HG03520 (cell line): ENCODE data around the gene HTR7.
"Not testable (repeated sequence)": the region's sequence is repeated elsewhere in the genome, so short reads cannot be mapped to it uniquely, and the experiment has no call there.

Experiments
- ATAC-seq: cut with Tn5 transposase; IDR thresholded peaks from one replicate; pipeline ENCODE4 v1.9.1; 2021; ENCODE audit warnings: mild to moderate bottlenecking, moderate library complexity; ENCODE audit not compliant: unreplicated experiment

HTR7 gene

DNA sequence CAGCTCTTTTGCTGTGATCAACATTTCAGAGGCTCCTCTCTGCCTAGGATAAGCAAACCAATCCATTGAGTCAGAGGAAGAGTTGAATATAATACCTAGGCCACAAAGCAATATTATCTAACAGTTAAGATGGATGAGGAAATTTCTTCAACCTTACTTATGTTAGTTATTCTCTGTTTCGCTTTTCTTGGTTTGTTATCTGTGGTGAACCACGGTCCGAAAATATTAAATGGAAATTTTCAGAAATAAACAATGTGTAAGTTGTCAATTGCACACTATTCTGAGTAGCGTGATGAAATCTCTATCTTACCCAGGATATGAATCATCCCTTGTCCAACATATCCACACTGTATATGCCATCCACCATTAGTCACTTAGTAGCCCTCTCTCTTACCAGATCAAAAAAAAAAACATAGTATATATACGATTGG, 1.5 kb upstream of the HTR7 start:
- no peak for ATAC-seq

DNA sequence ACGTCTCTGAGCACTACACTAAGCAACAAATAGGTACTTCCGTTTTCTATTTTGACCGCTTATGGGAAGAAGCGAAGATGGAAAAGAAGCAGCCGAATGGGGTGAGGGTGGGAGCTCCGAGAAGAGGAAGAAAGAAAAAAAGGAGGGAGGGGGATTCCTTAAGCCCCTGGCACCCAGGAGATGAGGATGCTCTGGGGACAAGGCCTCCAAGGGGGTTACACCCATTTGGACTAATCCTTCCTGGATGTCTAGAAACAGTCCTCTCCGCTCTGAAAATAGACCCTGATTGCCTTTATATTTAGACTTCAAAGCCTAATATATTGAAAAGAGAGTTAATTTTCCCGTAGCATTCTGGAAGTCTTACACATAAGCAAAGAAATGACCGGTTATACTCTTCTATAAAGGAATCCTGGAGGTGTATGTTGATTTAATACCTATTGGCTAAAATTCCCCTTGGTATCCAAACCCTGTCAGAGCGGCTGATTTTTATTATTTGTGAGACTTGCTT, 676 bp upstream of the HTR7 start:
- ATAC-seq = no peak

DNA sequence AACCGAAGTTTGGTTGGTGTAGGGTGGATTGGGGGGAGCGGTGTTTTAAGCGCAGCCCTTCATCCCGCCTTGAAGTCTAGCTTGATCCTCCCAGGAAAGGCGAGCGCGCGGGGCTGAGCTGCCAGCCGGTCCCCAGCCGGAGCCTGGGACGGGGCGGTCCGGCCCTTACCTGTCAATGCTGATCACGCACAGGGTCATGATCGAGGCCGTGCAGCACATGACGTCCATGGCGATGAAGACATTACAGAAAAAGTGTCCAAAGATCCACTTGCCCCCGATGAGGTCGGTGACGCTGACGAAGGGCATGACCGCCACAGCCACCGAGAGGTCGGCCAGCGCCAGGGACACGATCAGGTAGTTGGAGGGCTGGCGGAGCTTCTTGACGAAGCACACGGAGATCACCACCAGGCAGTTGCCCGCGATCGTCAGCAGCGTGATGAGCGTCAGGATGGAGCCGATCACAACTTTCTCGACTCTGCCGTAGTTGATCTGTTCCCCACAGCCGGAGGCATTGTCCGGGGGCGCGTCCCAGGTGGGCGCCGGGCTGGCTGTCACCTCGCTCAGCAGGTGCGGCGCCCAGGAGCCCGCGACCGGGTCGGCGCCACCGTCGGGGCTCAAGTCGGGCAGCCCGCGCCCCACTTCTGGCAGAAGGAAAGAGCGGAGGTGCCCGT, 740 bp downstream of the HTR7 start:
- peak; percentile 17 for ATAC-seq

DNA sequence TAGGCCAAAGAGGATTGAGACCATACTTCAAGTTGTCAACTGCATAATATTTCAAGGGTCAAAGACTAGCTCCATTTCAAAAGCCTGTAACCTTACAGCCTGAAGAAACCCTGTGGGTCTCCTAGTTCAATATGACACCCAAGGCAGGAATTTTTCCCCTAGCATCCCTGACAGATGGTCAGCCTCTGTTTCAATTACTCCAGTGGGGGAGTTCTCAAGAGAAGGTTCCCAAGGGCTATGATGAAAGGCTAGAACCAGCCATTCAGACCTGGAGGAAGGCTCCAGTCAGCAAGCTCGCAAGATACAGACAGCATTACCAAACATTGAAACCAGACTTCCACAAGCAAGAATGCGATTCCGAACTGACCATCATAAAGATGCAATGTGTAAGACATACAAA, 1.6 kb downstream of the HTR7 start:
- no peak for ATAC-seq

DNA sequence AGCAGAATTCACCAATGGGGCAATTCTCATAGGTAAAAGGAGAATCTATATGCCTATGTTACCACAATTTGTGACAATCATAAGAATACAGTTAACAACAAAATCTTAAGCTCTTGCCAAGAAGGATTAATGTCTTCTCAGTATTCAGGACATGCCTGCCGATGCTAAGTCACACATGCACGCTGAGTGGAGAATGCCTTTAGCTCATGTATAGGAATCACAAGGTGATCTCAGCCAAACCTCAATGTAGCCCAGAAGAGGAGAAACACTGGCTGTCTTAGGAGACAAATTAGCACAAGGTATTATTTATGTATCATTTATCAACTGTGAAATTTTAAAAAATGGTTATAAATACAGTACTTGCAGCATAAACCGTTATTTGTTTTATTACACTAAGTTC, 2.7 kb downstream of the HTR7 start:
- ATAC-seq = no peak

DNA sequence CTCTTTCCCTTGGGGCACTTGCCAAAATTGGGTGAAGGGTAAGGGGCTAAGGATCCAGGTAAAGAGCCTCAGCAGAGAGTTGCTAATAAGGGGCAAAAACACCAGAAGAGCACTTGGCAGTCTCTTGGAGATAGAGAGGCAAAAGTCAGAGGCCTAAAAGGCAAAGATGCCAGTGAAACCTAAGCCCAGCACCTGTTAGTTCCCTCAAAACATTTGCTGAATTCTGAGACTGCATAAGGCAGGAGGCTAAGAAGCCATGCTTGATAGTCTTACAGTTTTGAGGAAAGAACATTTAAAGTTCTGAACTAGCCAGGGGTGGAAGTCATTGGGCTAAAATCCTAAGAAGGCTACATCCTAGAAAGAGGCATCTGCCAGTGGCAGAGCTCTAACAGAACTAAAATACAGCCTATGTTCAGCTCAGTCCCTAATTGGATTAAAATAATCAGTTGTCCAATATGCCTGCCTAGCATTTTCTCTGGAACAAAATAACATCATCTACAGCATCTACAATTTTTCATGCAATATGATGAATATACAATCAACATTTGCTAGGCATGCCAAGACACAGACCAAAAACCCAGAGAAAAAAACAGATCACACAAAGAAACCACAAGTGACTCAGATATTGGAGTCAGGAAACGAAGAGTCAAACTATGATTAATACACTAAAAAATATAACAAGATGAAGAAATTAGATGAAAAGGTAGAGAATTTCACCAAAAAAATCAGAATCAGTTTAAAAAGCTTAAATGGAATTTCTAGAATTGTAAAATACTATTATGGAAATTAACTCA, 7.7 kb downstream of the HTR7 start:
- no peak for ATAC-seq

DNA sequence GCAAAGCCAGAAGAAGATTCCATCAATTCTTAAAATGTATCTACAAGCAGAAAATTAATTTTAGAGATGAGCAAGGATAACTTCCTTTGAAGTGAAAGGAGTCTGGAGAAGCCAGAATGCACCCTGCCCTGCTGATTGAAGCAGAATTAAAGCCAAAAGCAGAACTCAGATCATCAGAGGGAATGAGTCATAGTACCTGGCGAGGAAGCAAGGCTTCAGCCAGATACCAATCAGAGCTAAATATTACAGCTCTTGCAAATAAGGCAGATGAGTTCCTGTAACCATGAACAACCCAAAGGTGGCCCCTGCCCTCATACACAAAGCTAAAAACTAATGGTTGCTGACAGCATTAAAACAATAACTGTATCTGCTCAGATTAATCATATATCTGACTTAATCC, 10.4 kb downstream of the HTR7 start:
- ATAC-seq = no peak

DNA sequence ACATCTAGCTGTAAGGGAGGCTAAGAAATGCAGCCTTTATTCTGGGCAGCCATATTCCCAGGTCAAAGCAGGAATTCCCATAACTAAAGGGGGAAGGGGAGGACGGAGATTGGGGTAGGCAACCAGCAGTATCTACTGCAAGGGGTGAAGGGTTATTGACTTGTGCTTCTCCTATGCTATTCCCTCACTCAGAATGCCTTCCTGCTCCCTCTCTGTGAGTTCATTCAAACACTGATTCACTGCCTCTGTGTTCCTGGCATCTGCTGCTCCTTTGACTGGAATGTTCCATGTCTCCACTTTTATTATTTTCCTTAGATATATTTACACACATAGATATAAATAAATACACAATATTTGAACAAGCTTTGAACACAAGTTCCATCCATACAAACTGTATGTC, 11.1 kb downstream of the HTR7 start:
- ATAC-seq = no peak

DNA sequence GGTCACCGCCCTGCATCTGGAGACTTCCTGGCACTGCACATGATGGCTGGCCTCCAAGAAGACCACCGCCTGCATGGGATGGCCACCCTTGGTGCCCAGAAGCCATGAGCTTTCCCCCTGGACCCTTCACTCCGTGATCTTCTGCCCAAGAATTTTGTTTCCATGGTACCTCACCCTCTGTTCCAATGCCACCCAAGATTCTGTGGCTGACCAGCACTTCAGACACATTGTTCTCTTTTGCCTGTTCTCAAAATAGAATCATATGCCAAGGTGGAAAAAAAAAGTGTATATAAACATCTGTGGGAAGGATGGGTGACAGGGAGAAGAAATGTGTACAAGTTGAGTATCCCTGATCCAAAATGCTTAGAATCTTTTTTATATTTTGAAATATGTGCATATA, 12.1 kb downstream of the HTR7 start:
- ATAC-seq = no peak

DNA sequence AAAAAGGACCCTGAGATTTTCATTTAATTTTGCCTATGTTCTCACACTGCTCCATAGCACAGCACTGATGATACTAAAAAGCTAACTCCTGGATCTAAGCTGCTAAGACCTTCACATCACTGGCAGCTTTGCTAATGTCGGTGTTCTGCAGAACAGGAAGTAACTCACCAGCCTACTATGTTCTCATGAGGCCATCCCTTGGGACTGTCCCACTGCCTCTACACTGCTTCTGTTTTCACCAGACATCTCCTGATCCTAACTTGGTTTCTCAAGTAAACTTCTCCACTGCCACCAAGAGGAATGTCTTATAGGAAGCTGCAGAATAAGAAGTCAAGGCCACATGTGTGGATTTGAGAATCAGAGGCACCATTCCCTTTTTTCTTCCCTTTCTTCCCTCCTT, 15.1 kb downstream of the HTR7 start:
- ATAC-seq = no peak

DNA sequence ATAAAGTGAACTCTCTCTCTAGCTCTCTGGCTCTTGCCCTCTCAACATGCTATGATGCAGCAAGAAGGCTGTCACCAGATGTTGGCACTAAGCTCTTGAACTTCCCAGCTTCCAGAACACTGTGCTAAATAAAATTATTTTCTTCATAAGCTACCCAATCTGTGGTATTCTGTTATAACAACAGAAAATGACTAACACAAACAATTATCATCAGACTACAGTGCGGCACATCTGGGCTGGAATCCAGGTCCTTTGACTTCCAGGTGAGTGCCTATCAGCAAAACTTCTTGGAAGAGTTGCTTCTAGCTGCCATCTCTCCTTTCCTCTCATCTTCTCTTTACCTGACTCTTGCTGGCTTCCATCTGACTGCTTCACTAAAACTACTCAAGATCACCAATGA, 20.4 kb downstream of the HTR7 start:
- ATAC-seq = no peak

DNA sequence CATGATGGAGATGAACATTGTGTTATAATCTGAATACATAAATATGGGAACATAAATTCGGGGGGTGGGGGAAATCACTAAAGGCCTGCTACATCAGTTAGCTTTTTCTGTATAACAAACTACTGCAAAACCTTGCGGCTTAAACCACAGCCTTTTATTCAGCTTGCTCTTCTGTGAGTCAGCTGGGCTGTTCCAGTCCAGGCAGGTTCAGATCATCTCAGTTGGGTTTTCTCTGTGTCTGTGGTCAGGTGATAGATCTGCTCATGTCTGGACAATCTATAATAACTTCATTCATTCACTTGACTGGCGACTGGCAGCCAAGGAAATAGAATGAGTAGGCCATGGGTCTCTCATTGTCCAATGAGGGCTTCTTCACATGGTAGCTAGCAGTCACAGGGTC, 23.5 kb downstream of the HTR7 start:
- no peak for ATAC-seq

DNA sequence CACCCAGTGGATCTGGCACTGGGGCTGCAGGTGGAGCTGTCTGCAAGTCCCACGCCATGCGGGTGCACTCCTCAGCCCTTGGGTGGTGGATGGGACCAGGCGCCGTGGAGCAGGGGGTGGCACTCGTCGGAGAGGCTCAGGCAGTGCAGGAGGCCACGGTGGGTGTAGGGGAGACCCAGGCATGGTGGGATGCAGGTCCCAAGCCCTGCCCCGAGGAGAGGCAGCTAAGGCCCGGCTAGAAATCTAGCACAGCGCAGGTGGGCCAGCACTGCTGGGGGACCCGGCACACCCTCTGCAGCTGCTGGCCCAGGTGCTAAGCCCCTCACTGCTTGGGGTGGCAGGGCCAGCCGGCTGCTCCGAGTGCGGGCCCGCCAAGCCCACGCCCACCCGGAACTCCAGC, 25.7 kb downstream of the HTR7 start:
- no peak for ATAC-seq

DNA sequence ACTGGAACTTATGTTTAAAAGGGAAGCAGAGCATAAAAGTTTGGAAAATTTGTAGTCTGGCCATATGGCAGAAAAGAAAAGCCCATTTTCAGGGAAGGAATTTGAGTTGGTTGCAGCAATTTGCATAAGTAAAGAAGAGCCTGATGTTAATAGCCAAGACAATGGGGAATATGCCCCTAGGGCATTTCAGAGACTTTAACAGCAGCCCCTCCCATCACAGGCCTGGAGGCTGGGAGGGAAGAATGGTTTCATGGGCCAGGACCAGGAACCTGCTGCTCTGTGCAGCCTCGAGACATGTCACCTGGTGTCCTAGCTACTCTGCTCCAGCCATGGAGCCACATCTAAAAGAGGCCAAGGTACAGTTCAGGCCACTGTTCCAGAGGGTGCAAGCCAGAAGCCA, 35.3 kb downstream of the HTR7 start:
- no peak for ATAC-seq

DNA sequence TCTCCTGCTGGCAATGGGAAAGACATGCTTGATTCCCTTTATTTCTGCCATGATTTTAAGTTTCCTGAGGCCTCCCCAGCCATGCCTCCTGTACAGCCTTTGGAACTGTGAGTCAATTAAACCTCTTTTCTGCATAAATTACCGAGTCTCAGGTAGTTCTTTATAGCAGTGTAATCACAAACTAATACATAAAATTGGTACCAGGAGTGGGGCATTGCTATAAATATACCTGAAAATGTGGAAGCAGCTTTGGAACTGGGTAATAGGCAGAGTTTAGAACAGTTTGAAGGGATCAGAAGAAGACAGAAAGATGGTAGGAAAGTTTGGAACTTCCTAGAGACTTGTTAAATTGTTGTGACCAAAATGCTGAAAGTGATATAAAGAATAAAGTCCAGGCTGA, 36.0 kb downstream of the HTR7 start:
- not testable (repeated sequence) for ATAC-seq

DNA sequence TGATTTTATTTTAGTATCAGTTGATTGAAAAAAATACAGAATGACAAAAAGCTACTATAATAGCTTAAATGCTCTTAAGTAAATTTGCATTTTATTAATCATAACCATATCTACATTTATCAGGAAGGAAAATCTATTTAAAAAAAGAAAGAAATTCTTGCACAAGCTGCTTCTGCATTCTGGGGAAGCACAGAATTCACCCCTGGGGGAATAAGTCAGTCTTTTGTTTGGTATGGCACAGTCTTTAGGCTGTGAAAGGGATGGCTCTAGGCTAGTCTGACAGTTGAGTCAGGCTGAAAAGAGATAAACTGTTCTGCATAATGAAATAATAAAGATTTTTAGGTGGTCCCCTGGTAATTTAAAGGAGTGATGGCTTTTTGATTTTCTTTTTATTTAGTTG, 37.9 kb downstream of the HTR7 start:
- no peak for ATAC-seq

DNA sequence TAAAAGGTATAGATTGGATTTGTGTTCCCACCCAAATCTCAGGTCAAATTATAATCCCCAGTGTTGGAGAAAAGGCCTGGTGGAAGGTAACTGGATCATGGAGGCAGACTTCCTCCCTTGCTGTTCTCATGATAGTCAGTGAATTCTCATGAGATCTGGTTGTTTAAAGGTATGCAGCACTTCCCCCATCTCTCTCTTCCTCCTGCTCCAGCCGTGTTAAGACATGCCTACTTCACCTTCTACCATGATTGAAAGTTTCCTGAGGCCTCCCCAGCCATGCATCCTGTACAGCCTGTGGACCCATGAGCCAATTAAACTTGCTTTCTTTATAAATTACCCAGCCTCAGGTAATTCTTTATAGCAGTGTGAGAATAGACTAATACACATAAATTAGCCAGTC, 39.1 kb downstream of the HTR7 start:
- no peak for ATAC-seq

DNA sequence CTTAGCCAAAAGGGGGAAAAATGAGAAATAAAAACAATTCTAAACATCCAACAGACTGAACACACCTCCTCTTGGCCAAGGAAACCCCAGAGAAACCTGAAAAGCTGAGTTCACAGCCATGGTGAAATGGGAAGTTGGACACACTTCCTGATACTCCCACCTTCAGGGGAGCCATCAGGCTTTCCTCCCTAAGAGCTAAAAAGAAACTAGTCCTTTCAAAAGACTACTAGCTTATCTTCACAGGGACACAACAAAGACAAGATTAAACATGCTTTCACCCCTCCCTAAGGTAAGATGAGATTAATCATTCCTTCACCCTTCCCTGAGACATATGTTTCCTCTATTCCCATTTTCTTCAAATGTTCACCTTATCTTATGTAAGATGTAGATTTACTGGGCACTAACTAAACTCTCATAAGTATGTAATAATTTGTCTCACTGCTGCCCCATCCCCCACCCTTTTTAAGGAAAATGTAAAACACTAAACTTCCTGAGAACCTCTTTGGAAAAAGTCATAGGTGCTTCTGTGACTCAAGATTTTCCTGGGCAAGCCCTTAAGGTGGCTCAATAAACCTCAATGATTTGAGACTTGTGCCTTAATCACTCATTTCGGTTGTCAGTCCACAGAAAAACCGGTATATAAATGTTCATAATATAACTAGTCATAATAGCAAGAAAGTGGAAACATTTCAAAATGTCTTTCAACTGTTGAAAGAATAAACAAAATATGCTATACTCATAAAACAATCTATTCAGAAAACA, 40.5 kb downstream of the HTR7 start:
- ATAC-seq = no peak

DNA sequence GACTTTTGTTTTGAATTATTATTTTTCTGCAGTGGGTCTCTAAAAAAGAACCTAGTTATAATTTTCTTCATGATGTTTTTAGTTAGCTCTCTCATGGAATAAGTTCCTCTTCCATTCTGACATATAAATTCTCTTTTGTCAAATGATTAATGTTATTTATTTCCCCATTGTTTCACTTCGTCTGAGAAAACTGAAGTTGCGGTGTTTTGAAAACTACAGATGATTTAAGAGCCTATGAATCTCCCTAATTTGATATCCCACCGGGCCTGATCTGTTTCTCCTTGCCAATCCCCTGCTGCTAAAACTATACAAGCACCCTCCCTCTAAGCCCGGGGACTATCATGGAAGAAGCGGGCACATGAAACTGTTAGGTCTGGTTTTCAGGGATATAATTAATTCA, 41.4 kb downstream of the HTR7 start:
- no peak for ATAC-seq

DNA sequence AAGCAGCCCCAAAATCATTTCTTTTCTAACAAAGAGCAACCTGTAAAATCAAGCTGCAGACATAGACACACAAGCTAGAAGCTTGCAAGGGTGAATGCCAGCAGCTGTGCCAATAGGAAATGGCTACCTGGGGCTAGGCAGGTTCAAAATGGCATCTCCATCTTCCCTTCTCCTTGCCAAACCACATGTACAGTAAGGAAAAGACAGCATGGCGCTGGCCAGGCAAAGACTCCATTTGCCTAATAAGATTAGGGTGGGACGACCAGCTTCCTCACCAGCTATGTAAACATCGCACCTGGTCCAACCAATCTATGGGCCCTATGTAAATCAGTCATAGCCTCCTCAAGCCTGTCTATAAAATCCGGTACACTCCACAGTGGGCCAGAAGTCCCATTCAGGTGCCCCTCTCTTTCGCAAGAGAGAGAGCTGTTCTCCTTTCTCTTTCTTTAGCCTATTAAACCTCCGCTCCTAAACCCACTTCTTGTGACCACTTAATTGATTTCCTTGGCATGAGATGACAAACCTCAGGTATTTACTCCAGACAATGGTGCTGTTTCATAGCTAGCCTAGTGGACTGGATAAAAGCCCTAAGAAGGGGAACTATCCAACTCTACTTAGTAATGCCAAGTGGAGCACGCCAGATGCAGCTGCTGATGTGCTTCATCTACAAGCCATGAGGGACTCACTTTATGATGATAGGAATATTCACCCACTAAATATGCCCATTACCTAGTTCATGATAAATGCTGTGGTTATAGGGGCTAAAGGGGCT, 44.1 kb downstream of the HTR7 start:
- no peak for ATAC-seq

DNA sequence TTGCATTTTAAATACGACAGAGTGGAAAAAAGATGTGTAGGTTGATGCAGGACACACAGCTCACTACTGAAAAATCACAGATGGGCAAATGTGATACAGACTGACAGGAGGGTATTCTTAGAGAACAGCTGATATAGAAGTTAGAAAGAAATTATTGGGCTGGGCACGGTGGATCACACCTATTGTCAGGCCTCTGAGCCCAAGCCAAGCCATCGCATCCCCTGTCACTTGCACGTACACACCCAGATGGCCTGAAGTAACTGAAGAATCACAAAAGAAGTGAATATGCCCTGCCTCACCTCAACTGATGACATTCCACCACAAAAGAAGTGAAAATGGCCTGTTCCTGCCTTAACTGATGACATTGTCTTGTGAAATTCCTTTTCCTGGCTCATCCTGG, 50.7 kb downstream of the HTR7 start:
- ATAC-seq = not testable (repeated sequence)
